T-helper 2 cell treated with Interferon-gamma antibody and Interleukin-4, amounts not matched to agents 5 μg/mL and 100 μg/mL, for 36 hours (primary cell): ENCODE results near the gene ST7L.

ENCODE experiments used
- DNase-seq: peaks from one replicate; pipeline ENCODE4 v3.0.0; 2021; ENCODE audit warnings: low spot score
- H3K27ac Mint-ChIP-seq: one replicate; pipeline ENCODE4 v1.8.0; 2021; ENCODE audit warnings: mild to moderate bottlenecking, mixed read lengths
- H3K27me3 Mint-ChIP-seq: one replicate; pipeline ENCODE4 v1.8.0; 2021; ENCODE audit warnings: low read depth, mixed read lengths
- H3K36me3 Mint-ChIP-seq: one replicate; pipeline ENCODE4 v1.8.0; 2021; ENCODE audit warnings: low read depth, mixed read lengths
- H3K4me1 Mint-ChIP-seq: one replicate; pipeline ENCODE4 v1.8.0; 2021; ENCODE audit warnings: low read depth, mixed read lengths
- H3K4me3 Mint-ChIP-seq: one replicate; pipeline ENCODE4 v1.8.0; 2022; ENCODE audit warnings: mild to moderate bottlenecking, moderate library complexity, mixed read lengths
- H3K9me3 Mint-ChIP-seq: one replicate; pipeline ENCODE4 v1.8.0; 2021; ENCODE audit warnings: mixed read lengths

ST7L gene

GRCh38 chr1:112594208-112594876 lies 24.6 kb downstream of the ST7L start:
- Mint-ChIP-seq H3K27me3 (no peaks in the 10 kb centered on the region), H3K36me3 (peaks cover 12% of the 10 kb centered on the region), H3K4me3 (no peak overlapping the region), H3K4me1 (peaks cover 1% of the 10 kb centered on the region), H3K9me3 (peaks cover 7% of the 10 kb centered on the region), H3K27ac (no peak overlapping the region)
- no peak for DNase-seq

- Mint-ChIP-seq H3K9me3 (peaks cover 10% of the 10 kb centered on the region), H3K4me1 (no peaks in the 10 kb centered on the region), H3K4me3 (no peak overlapping the region), H3K27me3 (no peaks in the 10 kb centered on the region), H3K36me3 (peaks cover 20% of the 10 kb centered on the region), H3K27ac (no peak overlapping the region)
- DNase-seq: no peak
Observed at GRCh38 chr1:112589766-112590165, 29.2 kb downstream of the ST7L start.

- Mint-ChIP-seq H3K36me3 (peaks cover 4% of the 10 kb centered on the region), H3K27me3 (no peaks in the 10 kb centered on the region), H3K4me1 (no peaks in the 10 kb centered on the region), H3K27ac (no peak overlapping the region), H3K4me3 (no peak overlapping the region), H3K9me3 (no peaks in the 10 kb centered on the region)
- DNase-seq: no peak
Observed at GRCh38 chr1:112583366-112583765, 35.6 kb downstream of the ST7L start.

GRCh38 chr1:112581586-112582192 lies 37.3 kb downstream of the ST7L start:
- no peaks in the 10 kb centered on the region for H3K27me3 Mint-ChIP-seq

GRCh38 chr1:112579801-112580510 lies 39.0 kb downstream of the ST7L start:
- Mint-ChIP-seq H3K27me3 (no peaks in the 10 kb centered on the region), H3K4me1 (peaks cover 1% of the 10 kb centered on the region), H3K9me3 (no peaks in the 10 kb centered on the region), H3K27ac (no peak overlapping the region), H3K4me3 (no peak overlapping the region), H3K36me3 (peaks cover 13% of the 10 kb centered on the region)
- no peak for DNase-seq

More at GRCh38 chr1:112581586-112582192, 37.3 kb downstream of the ST7L start:
- Mint-ChIP-seq H3K4me3 (no peak overlapping the region), H3K4me1 (no peaks in the 10 kb centered on the region), H3K36me3 (peaks cover 6% of the 10 kb centered on the region), H3K9me3 (no peaks in the 10 kb centered on the region), H3K27ac (no peak overlapping the region)
- no peak for DNase-seq

- Mint-ChIP-seq H3K9me3 (no peaks in the 10 kb centered on the region), H3K4me3 (no peak overlapping the region), H3K4me1 (peaks cover 1% of the 10 kb centered on the region), H3K27ac (no peak overlapping the region), H3K36me3 (peaks cover 18% of the 10 kb centered on the region), H3K27me3 (no peaks in the 10 kb centered on the region)
- DNase-seq: no peak
Observed at GRCh38 chr1:112576240-112576639, 42.7 kb downstream of the ST7L start.

GRCh38 chr1:112575154-112575804 lies 43.7 kb downstream of the ST7L start:
- DNase-seq: no peak
- Mint-ChIP-seq H3K4me1 (peaks cover 1% of the 10 kb centered on the region), H3K4me3 (no peak overlapping the region), H3K9me3 (no peaks in the 10 kb centered on the region), H3K27me3 (no peaks in the 10 kb centered on the region), H3K36me3 (peaks cover 18% of the 10 kb centered on the region), H3K27ac (no peak overlapping the region)

GRCh38 chr1:112565800-112566199 lies 53.1 kb downstream of the ST7L start:
- H3K9me3 Mint-ChIP-seq: no peaks in the 10 kb centered on the region
- no peak overlapping the region for H3K27ac Mint-ChIP-seq
- DNase-seq: no peak
- H3K27me3 Mint-ChIP-seq: no peaks in the 10 kb centered on the region
- H3K4me1 Mint-ChIP-seq: peaks cover 1% of the 10 kb centered on the region
- H3K36me3 Mint-ChIP-seq: peaks cover 3% of the 10 kb centered on the region
- no peak overlapping the region for H3K4me3 Mint-ChIP-seq

- Mint-ChIP-seq H3K4me1 (no peaks in the 10 kb centered on the region), H3K4me3 (no peak overlapping the region), H3K27ac (no peak overlapping the region), H3K36me3 (peaks cover 3% of the 10 kb centered on the region), H3K9me3 (no peaks in the 10 kb centered on the region), H3K27me3 (no peaks in the 10 kb centered on the region)
- no peak for DNase-seq
Observed at GRCh38 chr1:112564081-112564480, 54.9 kb downstream of the ST7L start.

- H3K9me3 Mint-ChIP-seq: no peaks in the 10 kb centered on the region
- DNase-seq: no peak
- H3K27ac Mint-ChIP-seq: no peak overlapping the region
- H3K27me3 Mint-ChIP-seq: no peaks in the 10 kb centered on the region
- H3K4me3 Mint-ChIP-seq: no peak overlapping the region
- H3K4me1 Mint-ChIP-seq: no peaks in the 10 kb centered on the region
- H3K36me3 Mint-ChIP-seq: peaks cover 3% of the 10 kb centered on the region
Observed at GRCh38 chr1:112563341-112563740, 55.6 kb downstream of the ST7L start.

GRCh38 chr1:112558634-112559033 lies 60.3 kb downstream of the ST7L start:
- H3K4me1 Mint-ChIP-seq: peaks cover 5% of the 10 kb centered on the region
- H3K9me3 Mint-ChIP-seq: no peaks in the 10 kb centered on the region
- H3K27me3 Mint-ChIP-seq: no peaks in the 10 kb centered on the region
- H3K4me3 Mint-ChIP-seq: no peak overlapping the region
- H3K27ac Mint-ChIP-seq: no peak overlapping the region
- DNase-seq: no peak
- H3K36me3 Mint-ChIP-seq: peaks cover 1% of the 10 kb centered on the region

GRCh38 chr1:112557385-112557784 lies 61.6 kb downstream of the ST7L start:
- Mint-ChIP-seq H3K27me3 (no peaks in the 10 kb centered on the region), H3K4me1 (peaks cover 5% of the 10 kb centered on the region), H3K27ac (no peak overlapping the region), H3K9me3 (no peaks in the 10 kb centered on the region), H3K4me3 (no peak overlapping the region), H3K36me3 (peaks cover 3% of the 10 kb centered on the region)
- no peak for DNase-seq

GRCh38 chr1:112554411-112554810 lies 64.5 kb downstream of the ST7L start:
- Mint-ChIP-seq H3K27me3 (no peaks in the 10 kb centered on the region), H3K27ac (no peak overlapping the region), H3K4me3 (no peak overlapping the region), H3K9me3 (no peaks in the 10 kb centered on the region), H3K4me1 (peaks cover 5% of the 10 kb centered on the region), H3K36me3 (peaks cover 3% of the 10 kb centered on the region)
- DNase-seq: no peak

- Mint-ChIP-seq H3K4me1 (no peaks in the 10 kb centered on the region), H3K27ac (no peak overlapping the region), H3K36me3 (peaks cover 2% of the 10 kb centered on the region), H3K9me3 (no peaks in the 10 kb centered on the region), H3K4me3 (no peak overlapping the region), H3K27me3 (no peaks in the 10 kb centered on the region)
- DNase-seq: no peak
Observed at GRCh38 chr1:112549590-112549989, 69.4 kb downstream of the ST7L start.
